Activated CD4-positive, CD25-positive, alpha-beta regulatory T cell treated with anti-CD3 and anti-CD28 coated beads, Interleukin-2, amount 50 U/mL, for 72 hours (primary cell): ENCODE data around the gene UBE2L3.
"Not testable (repeated sequence)": the region's sequence is repeated elsewhere in the genome, so short reads cannot be mapped to it uniquely, and the experiment has no call there.

Experiments
- DNase-seq: peaks from one replicate; pipeline ENCODE4 v3.0.0; 2021

The UBE2L3 gene

DNA sequence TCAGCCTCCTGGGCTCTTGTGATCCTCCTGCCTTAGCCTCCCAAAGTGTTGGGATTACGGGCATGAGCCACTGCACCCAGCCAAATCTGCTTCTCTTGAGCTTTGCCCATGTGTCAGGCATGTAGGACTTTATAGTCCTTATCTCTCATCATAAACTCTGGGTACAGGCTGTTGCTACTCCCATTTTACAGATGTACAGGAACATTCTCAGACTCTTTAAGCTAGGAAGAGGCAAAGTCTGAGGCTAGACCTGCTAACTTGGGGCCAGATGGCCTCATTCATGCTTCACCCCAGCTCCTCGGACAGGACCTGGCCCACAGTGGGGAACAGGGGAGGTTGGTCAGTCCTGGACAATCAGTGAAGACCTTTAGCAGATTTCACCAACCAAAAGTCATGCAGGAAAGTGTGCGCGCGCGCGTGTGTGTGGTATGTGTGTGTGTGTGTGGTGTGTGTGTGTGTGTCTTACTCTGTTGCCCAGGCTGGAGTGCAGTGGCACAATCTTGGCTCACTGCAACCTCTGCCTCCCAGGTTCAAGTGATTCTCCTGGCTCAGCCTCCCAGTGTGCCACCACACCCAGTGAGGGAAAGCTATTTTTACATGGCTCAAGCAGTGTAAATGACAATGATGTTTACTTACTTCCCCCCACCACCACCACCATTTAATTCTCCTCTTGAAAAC lies 38.5 kb downstream of the UBE2L3 start:
- DNase-seq = no peak

DNA sequence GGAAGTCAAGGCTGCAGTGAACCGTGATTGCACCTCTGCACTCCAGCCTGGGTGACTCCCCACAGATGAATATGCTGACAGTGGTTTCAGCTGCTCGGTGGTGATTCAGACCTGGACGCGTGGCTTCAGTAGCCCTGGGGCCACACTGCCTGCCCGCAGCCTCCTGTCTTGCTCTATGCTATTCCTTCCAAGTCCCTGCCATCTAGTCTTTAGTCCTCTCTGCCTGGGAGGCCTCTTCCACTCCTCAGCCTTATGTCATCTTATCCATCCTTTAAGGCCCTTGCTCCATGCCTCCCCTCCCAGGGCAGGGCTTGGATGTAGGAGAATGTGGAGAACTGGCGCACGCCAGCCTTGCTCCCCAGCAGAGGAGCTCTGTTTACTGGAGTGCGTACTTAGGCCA lies 39.3 kb downstream of the UBE2L3 start:
- DNase-seq = no peak

DNA sequence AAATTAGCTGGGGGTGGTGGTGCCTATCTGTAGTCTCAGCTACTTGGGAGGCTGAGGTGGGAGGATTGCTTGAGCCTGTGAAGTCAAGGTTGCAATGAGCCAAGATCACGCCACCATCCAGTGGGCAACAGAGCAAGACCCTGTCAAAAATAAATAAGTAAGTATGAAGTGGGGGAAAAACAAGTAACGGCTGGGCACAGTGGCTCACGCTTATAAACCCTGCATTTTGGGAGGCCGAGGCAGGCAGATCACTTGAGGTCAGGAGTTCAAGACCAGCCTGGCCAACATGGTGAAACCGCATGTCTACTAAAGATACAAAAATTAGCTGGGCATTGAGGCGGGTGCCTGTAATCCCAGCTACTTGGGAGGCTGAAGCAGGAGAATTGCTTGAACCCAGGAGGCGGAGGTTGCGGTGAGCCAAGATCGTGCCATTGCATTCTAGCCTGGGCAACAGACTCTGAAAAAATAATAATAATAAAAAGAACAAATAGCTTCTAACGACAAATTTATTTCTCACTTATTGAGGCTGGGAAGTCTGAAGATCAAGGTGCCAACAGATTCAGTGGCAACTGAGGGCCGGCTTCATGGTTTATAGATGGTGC lies 42.1 kb downstream of the UBE2L3 start:
- DNase-seq = not testable (repeated sequence)

DNA sequence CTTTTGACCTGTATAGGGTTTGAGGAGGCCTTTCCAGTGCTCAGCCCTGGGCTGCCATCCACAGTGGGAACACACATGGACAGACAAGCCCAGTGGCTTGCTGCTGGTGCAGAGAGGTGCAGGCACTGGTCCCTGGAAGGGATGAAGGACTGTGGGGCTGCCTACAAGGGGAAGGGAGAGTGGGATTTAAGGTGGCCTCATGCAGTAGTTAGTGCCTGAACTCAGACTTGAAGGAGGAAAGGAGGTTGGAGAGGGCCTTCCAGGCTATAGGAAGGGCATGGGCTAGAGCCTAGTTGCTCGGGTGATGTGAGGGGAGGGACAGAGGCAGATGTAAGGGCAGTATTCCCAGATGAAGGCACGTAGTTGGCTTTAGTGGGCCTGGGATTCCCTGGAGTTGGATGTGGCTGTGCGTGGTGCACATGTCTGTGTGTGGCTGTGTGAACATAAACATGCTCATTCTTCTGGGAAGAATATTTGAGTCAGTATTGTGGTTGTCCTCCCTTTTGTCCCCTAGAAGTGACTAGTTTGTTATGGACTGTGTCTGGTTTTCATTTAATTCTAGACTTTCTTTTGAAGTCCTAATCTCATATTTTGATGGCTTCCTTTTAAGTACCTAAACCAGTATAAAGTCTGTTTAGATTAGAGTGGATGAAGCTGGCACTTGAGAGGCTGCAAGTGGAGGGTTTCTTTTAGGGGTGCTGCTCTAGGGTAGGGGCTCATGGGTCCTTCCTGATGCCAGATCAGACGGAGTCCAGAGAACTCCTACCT lies 43.9 kb downstream of the UBE2L3 start:
- no peak for DNase-seq

DNA sequence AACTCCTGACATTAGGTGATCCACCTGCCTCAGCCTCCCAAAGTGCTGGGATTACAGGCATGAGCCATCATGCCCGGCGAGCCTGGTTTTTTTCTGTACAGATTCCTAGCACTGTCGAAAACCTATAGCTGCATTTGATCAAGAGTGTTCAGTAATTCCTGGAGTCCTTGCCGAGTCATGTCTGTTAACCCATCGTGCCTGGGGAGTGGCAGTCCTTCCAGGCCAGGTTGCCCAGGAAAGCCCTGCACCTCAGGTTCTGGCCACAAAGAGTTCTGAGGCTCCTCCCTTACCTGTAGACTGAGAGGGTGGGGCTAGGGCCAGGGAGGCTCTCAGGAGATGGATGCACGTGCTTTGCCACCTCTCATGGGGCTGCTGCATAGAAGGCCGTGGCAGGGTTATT lies 45.3 kb downstream of the UBE2L3 start:
- DNase-seq = no peak

DNA sequence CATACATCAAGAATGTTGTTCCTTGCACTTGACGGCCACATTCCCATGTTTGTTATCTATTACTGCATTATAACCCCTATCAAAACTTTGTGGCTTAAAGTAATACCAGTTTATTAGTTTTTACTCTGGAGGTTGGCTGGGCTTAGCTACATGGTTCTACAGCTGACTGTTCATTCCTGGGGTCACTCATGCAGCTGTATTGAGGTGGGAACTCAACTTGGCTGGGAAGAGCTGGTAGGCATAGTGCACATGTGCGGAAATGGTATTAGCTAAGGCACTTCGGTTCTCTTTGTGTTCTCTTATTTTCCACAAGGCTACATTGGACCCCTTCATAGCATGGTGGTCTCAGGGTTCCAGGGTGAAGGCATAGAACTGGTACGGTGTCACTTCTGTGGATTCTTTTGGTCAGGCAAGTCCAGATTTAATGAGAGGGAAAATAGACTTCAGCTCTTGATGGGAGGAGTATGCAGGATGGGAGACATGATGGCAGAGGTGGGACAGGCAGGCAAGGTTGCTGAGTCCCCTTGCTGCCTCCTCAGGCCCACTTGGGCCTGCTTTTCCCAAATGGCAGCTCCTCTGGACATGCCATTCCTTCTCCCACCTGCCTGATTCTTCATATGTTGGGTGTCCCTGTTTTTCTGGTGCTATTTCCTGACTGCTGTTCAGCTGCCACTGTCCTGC lies 46.2 kb downstream of the UBE2L3 start:
- DNase-seq = no peak

DNA sequence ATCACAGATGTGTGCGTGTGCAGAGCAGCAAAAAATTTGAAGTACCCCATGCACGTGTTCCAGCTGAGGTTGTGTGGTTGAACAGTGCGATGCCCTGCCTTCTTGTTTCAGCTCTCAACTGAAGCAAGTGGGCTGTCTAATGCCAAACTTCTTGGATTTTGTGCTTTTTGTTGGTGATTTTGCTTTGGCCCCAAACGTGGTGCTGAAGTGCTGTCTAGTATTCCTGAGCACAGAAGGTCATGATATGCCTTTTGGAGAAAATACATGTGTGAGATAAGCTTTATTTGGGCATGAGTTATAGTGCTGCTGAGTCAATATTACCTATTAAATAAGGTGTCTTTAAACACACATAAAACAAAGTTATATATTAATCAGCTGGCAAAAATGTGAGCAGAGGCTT lies 48.2 kb downstream of the UBE2L3 start:
- no peak for DNase-seq

DNA sequence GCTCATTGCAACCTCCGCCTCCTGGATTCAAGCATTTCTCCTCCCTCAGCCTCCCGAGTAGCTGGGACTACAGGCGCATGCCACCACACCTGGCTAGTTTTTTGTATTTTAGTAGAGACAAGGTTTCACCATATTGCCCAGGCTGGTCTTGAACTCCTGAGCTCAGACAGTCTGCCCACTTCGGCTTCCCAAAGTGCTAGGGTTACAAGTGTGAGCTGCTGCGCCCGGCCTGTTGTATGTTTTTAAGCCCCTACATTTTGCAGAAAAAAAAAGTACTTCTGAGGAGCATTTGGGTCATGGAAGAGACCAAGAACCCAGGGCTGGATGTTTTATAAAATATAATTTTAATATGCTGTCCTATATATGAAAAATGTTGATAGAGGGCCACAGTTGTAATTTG lies 49.8 kb downstream of the UBE2L3 start:
- DNase-seq = not testable (repeated sequence)

DNA sequence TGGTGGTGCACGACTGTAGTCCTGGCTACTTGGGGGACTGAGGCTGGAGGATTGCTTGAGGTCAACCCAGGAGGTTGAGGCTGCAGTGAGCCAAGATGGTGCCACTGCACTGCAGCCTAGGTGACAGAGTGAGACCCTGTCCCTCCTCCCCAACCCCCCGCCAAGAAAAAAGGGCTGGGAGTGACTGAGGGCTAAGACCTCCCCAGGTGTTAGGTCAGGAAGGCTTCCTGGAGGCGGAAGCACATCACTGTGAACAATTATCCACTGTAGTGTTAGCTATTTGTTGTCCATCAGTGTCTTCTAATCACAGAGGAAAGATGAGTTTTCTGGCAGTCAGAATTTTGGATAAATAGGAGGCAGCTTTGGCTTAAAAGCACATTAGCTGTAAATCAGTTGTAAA lies 53.5 kb downstream of the UBE2L3 start:
- no peak for DNase-seq

DNA sequence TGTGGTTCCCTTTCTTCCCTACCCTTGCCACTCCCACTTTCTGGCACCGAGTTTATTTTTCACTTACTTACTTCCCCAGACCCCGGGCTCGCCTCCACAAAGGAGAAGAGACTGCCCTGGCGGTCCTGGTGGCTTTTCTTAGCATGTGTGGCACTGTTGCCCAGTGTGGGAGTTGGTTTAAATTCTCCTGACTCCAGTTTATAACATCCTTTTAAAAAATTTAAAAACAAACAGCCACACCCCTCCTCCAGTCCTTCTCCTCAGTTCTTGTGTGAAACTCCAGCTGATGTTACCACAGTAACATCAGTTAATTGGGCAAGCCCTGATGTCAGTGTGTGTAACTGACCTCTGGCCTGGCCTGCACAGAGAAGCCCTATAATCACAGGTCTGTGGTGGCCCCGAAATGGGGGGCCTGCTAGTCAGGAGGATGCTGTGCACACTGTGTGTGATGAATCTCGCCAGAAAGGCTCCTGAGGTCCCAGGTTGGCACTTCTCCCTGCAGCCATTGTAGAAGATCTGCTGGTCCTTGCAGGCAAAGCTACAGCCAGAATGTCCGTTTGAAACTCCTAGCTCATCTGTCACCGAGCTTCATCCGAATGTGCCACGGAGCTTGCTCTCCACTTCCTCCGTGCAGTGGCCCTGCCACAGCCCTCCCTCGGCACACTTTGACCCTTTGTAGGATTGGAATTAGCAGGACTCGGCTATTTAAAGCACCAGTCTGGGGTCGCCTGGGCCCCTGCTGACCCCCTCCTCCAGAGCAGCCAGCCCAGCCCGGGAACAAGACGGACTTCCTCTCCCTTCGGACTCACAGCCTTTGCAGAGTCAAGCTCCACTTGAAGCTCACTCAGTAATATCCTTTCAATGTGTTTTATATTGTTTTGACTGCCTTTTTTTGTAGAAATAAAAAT lies 54.8 kb downstream of the UBE2L3 start:
- DNase-seq = no peak

DNA sequence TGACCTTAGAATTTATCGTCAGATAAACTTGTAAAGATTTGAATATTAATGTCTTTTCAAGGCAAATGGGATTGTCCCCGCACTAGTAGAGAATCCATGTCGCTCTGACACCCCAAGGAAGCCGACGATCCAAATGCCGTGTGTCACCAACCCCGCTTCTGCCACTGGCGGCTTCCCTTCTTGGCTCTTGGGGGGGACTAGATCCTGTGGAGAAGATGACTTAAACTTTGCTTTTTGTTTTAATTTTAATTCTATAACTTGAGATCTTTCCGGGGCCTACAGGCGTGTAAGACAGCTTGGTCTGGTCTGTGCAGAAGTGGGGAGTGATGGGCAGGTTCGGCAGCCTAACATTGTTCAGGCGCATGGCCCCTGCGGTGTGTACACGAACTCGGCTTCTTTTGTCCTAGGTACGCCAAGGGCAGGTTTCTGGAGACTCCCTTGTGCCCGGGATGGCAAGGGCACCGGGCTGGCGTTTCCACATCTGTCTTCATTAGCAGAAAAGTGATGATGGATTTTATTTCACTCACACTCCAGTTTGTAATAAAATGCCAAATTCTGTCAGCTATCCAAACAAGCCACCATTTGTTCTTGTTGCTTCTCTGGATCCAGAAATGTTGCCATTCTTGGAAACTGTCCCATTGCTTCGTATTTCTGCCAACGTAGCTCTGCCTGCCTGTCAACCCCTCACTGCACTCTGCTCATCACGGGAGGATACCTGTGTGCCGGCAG lies 55.6 kb downstream of the UBE2L3 start:
- DNase-seq = no peak

DNA sequence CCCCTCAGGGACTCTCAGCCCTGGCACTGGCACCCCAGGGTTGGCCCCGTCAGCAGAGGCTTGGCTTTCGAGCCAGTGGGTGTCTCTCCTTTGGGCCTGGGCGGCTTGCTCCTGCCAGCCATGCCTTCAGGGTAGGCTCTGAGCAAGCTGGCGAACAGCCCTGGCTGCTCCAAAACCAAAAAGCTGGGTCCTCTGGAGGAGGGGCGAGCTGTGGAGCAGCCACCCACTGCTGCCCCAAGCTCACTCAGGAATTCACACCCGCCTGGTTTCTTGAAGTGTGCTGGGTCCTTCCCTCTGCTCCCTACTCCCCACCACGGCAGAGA lies 56.1 kb downstream of the UBE2L3 start:
- DNase-seq = no peak

DNA sequence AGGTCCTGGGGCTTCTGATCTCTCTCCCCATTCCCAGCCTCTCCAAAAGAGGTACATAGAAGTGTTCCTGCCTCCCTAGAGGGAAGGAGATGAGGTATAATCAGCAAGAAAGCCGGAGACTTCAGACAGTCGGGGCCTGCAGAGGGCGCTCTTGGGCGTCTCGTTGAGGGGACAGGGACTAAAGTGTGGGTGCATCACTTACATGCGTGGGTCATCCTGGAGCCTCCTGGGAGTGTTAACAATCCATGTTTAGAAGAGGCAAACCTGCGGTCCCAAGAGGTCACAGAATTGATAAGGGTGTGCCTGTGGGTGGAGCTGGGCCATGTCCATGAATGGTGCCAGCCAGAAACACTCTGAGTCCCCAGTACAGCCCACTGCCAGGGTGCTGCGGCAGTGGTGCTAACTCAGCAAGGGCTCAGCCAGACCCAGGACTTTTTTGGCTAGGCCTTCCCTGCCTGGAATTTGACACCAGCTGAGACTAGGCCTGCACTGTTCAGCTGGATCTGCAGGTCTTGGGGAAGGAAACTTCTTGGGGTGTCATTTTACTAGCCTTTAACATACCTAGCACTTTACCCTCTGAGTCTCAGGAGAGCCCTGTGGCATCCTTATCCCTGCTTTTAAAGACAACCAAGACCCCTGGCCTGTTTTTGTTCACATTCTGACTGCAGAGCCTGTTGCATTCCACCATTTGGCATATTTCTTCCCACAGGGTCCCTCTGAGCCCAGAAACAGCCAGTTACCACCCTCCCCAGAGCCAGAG lies 56.8 kb downstream of the UBE2L3 start:
- DNase-seq = peak; percentile 57

DNA sequence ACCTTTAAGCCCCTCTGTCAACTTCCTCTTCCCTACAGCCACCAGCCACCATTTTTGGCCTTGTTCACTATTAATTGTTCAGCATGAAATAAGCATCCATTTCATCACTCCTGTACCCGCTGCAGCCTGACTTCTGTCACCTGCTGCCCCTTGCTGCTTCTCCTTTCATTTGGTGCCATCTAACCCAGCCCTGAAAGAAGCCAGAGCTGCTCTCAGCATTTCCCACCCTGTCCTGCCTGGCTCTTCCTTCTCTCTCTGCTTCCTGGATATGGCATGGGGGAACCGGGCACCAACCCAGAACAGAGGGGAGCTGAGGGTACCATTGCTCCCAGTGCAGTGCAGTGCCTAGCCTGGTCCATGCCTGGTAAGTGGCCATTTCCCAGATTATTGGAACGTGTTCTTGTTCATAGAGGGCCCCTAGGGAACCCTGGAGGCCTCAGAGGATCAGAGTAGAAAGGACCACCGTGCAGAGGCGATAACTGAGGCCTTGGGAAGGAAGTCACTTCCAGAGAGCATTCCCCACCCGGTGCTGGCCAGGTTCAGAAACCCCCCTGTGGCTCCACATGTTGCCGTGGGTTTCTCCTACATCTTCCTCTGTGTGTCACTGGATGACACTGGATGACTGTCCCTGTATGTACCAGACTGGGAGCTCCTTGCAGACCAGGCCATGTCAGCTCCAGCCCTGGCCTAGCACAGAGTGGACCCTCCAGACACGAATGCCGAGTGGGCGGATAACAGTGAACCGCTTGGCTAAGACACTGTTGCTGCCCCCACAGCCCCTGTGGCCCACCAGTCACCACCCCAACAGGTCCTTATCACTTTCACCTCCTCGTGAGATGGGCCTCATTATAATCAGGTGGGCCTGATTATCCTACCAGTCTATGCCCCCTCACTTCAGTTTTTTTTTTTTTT lies 57.6 kb downstream of the UBE2L3 start:
- no peak for DNase-seq

DNA sequence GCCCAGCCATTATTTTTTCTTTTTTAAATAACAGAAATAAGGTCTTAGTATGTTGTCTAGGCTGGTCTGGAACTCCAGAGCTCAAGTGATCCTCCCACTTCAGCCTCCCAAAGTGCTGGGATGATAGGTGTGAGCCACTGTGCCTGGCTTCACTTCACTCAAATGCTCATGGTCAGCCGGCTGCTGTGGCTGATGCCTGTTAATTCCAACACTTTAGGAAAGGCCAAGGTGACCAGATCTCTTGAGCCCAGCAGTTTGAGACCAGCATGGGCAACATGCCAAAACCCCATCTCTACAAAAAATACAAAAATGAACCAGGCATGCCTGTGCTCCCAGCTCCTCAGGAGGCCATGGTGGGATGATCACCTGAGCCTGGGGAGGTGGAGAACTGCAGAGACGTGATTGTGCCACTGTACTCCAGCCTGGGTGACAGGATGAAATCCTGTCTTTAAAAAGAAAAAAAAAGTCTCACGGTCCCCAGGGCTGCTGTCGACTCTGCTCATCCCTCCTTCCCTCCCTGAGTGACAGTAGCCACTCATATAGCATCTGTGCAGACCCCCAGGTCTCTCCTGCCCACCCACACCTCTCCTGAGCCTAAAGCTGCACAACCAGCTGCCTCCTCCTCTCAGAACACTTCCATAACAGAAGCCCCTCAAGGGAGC lies 58.7 kb downstream of the UBE2L3 start:
- DNase-seq = no peak

DNA sequence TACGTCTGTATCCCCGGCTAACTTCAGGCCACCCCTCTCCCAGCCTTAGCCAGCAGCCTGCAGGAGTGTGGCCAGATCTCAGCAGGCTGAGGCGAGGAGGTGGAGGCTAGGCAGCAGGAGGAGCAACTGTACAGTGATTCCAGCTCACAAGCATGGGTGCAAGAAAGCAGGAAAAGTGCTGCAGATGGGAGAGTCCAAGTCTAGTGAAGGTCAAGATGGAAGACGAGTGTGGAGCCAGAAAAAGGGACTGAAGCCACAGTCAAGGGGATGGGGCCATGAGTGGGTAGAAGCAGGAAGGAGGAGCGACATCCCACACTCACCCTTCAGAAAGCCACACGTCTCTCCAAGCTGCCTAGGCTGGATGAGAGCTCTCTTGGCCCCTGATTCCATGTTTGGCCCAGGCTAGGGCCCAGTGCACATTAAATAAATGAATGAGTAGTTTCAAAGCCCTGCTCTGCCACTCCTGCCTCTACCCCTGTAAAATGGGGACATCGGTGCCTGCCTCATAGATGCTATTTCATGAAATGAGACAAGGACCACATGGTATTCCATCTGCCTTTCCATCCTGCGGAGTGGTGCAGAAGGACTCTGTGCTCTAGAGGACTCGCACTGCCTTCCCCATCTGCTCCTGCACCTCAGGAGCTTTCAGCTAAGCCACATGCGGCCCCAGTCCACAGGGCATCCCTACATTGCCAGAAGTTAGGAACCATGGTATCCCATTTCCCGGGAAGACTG lies 59.4 kb downstream of the UBE2L3 start:
- no peak for DNase-seq

DNA sequence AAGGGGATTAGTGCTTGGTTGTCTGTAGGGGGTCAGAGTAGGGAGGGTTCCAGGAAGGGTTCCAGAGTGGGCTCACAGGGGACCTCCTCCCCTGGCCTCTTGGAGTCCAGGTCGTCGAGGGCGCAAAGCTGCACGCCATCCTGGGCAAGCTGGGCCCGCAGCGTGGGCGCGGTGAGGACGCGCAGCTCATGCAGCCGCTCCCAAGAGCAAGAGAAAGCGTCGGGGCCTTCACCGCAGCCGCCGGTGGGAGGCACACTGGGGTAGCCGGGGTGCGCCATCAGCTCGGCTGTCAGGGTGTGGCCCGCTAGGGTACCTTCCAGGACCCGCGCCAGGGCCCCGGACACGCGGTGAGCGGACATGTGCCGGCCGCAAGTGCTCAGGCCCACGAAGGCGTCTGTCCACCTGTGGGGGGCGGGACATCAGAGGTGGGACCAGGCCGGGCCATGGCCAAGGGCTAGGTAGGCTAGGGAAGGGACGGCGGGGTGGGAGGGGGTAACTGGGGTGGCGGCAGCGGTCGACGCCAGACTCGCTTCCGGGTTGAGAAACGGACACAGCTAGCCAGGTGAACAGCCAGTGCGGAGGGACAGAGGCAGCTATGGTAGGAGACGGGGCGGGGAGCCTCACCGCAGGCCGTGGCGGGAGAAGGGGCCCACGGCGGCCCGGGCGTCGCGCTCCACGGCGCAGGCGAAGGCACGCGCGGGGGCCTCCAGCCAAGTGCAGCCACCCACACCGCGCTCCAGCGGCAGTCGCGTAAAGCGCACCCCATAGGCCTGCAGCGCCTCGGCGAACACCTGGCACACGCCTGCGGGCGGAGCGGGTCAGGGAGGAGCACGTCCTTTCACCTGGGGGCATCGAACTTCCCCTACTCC lies 61.1 kb downstream of the UBE2L3 start:
- no peak for DNase-seq
